Suprapubic skin (tissue), 3 donors: ENCODE results near the gene ZNF284.

ENCODE experiments used
- CTCF ChIP-seq, 2 donors: fragments of 200-600 bp in 1 of 2; fragments of 450-650 bp in 1 of 2; sonication (generic) in 1 of 2; IDR thresholded peaks; one replicate each; pipeline ENCODE4 v1.5.1; 2016 to 2019; ENCODE audit warnings: antibody characterized with exemption in 2 of 2, mild to moderate bottlenecking in 1 of 2, moderate library complexity in 1 of 2
- EP300 ChIP-seq: sonication (generic); formaldehyde crosslinking; IDR thresholded peaks from one replicate; pipeline ENCODE4 v1.6.1; 2017; ENCODE audit warnings: antibody characterized with exemption
- POLR2A ChIP-seq, 2 donors: fragments of 450-650 bp; IDR thresholded peaks; one replicate each; pipeline ENCODE4 v1.6.1; 2017; ENCODE audit warnings: antibody characterized with exemption in 2 of 2, mild to moderate bottlenecking in 2 of 2, moderate library complexity in 2 of 2

- TF ChIP-seq CTCF (IDR thresholded peaks at IDR 0.05) (no peak), POLR2A (IDR thresholded peaks at IDR 0.05) (no peak), EP300 (no peak)
Observed at GRCh38 chr19:44113784-44114390, 41.9 kb downstream of the ZNF284 start.
